Parathyroid adenoma (tissue), 2 donors: ENCODE measurements around the gene DPRX.

Source experiments
- H2AFZ ChIP-seq: fragments of 300-600 bp; sonication (generic); one replicate; pipeline ENCODE4 v1.7.0; 2017; ENCODE audit warnings: antibody characterized with exemption, mild to moderate bottlenecking
- H3K27ac ChIP-seq: fragments of 300-600 bp; sonication (generic); one replicate; pipeline ENCODE4 v1.7.0; 2017
- H3K27me3 ChIP-seq: fragments of 300-600 bp; sonication (generic); one replicate; pipeline ENCODE4 v1.7.0; 2017; ENCODE audit warnings: low read length; ENCODE audit not compliant: control insufficient read depth, insufficient read depth
- H3K36me3 ChIP-seq: fragments of 300-600 bp; sonication (generic); one replicate; pipeline ENCODE4 v1.7.0; 2017; ENCODE audit warnings: low read length; ENCODE audit not compliant: control insufficient read depth, insufficient read depth
- H3K4me1 ChIP-seq: fragments of 300-600 bp; sonication (generic); one replicate; pipeline ENCODE4 v1.7.0; 2017; ENCODE audit warnings: control low read depth
- H3K4me2 ChIP-seq: fragments of 300-600 bp; sonication (generic); one replicate; pipeline ENCODE4 v1.7.0; 2017; ENCODE audit warnings: low read length
- H3K4me3 ChIP-seq: fragments of 300-600 bp; sonication (generic); one replicate; pipeline ENCODE4 v1.7.0; 2017; ENCODE audit warnings: low read depth, low read length
- H3K79me2 ChIP-seq: fragments of 300-600 bp; sonication (generic); one replicate; pipeline ENCODE4 v1.7.0; 2017; ENCODE audit warnings: control low read depth
- H3K9ac ChIP-seq: fragments of 300-600 bp; sonication (generic); one replicate; pipeline ENCODE4 v1.7.0; 2017; ENCODE audit warnings: mild to moderate bottlenecking
- H3K9me3 ChIP-seq: fragments of 300-600 bp; sonication (generic); one replicate; pipeline ENCODE4 v1.7.0; 2017; ENCODE audit warnings: low read length; ENCODE audit not compliant: control insufficient read depth
- TF ChIP-seq, protein P1 (sequence below): fragments of 300-600 bp; sonication (generic); IDR thresholded peaks from one replicate; pipeline ENCODE4 v1.7.0; 2017; ENCODE audit warnings: antibody characterized with exemption, mild to moderate bottlenecking
- donor health status: primary hyperparathyroidism.

The DPRX gene

GRCh38 chr19:53608381-53608780, 23.4 kb upstream of the DPRX start:
- Histone ChIP-seq H3K9me3 (no peaks in the 10 kb centered on the region), H3K4me3 (no peak overlapping the region), H2AFZ (no peak overlapping the region), H3K4me1 (no peaks in the 10 kb centered on the region), H3K79me2 (no peaks in the 10 kb centered on the region), H3K4me2 (no peak overlapping the region), H3K27me3 (no peaks in the 10 kb centered on the region), H3K36me3 (no peaks in the 10 kb centered on the region), H3K27ac (no peak overlapping the region), H3K9ac (no peak overlapping the region)
- TF ChIP-seq, protein P1, sequence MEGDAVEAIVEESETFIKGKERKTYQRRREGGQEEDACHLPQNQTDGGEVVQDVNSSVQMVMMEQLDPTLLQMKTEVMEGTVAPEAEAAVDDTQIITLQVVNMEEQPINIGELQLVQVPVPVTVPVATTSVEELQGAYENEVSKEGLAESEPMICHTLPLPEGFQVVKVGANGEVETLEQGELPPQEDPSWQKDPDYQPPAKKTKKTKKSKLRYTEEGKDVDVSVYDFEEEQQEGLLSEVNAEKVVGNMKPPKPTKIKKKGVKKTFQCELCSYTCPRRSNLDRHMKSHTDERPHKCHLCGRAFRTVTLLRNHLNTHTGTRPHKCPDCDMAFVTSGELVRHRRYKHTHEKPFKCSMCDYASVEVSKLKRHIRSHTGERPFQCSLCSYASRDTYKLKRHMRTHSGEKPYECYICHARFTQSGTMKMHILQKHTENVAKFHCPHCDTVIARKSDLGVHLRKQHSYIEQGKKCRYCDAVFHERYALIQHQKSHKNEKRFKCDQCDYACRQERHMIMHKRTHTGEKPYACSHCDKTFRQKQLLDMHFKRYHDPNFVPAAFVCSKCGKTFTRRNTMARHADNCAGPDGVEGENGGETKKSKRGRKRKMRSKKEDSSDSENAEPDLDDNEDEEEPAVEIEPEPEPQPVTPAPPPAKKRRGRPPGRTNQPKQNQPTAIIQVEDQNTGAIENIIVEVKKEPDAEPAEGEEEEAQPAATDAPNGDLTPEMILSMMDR: no peak

GRCh38 chr19:53612762-53613526, 18.9 kb upstream of the DPRX start:
- Histone ChIP-seq H3K36me3 (no peaks in the 10 kb centered on the region), H3K27me3 (no peaks in the 10 kb centered on the region), H3K9me3 (no peaks in the 10 kb centered on the region), H3K4me2 (no peak overlapping the region), H3K27ac (no peak overlapping the region), H2AFZ (no peak overlapping the region), H3K4me1 (no peaks in the 10 kb centered on the region), H3K79me2 (no peaks in the 10 kb centered on the region), H3K9ac (no peak overlapping the region), H3K4me3 (no peak overlapping the region)
- TF ChIP-seq, protein P1: no peak

- TF ChIP-seq, protein P1: no peak
- H3K4me1 ChIP-seq: no peaks in the 10 kb centered on the region
- no peak overlapping the region for H3K4me3 ChIP-seq
- no peaks in the 10 kb centered on the region for H3K9me3 ChIP-seq
- H3K36me3 ChIP-seq: no peaks in the 10 kb centered on the region
- no peaks in the 10 kb centered on the region for H3K27me3 ChIP-seq
- no peaks in the 10 kb centered on the region for H3K79me2 ChIP-seq
- no peak overlapping the region for H3K9ac ChIP-seq
- H3K4me2 ChIP-seq: no peak overlapping the region
- H2AFZ ChIP-seq: no peak overlapping the region
- H3K27ac ChIP-seq: no peak overlapping the region
Observed at GRCh38 chr19:53621885-53622740, 9.7 kb upstream of the DPRX start.

DNA sequence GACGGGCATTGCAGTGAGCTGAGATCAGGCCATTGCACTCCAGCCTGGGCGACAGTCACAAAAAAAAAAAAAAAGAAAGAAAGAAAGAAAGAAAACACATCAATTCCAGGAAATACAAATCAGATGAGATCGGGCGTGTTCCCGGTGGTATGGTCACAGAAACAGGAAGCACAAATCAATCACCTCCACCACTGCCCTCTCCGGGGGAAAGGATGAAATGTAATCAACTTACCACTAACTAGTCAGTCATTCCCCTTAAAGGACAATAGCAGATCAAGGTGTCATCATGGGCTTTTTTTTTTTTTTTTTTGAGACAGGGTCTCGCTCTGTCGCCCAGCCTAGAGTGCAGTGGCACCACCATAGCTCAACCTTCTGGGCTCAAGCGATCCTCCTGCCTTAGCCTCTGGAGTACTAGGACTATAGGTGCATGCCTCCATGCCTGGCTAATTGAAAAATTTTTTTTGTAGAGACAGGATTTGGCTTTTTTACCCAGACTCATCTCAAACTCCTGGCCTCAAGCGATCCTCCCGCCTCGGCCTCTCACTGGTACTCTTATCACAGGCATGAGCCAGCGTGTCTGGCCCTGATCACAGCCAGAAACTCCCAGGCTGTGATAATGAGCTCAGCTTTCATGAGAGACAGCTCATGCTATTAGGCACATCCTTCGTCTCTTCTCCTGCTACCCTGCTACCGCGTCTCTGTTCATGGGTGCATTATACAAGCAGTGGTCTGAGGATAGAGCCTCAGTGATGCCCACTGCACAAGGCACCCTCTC, 6.8 kb upstream of the DPRX start:
- no peaks in the 10 kb centered on the region for H3K27me3 ChIP-seq
- no peaks in the 10 kb centered on the region for H3K9me3 ChIP-seq
- no peaks in the 10 kb centered on the region for H3K79me2 ChIP-seq
- H3K4me3 ChIP-seq: no peak overlapping the region
- no peak overlapping the region for H3K27ac ChIP-seq
- no peak overlapping the region for H2AFZ ChIP-seq
- TF ChIP-seq, protein P1: no peak
- no peak overlapping the region for H3K4me2 ChIP-seq
- no peak overlapping the region for H3K9ac ChIP-seq
- no peaks in the 10 kb centered on the region for H3K4me1 ChIP-seq
- H3K36me3 ChIP-seq: no peaks in the 10 kb centered on the region
